OCI-LY7 (cell line): ENCODE results near the gene SCFD2. TPM values are rescaled to one million over a fixed set of nuclear protein-coding genes. Genes with fewer than 3 reads are reported as not detected.
A peak's percentile ranks its signal among the peaks of the same experiment; 100 is the strongest.
"Not testable (repeated sequence)": the region's sequence is repeated elsewhere in the genome, so short reads cannot be mapped to it uniquely, and the experiment has no call there.

ENCODE experiments used
- BruUV-seq: library from RNA; stranded (reverse); fragments of 400-500 nt; replicated peaks from 2 replicates; lab custom pipeline; 2021; lab: Mats Ljungman, UMichigan
- CTCF ChIA-PET: fragments of 300-600 bp; sonication (Branson Sonifier 250); formaldehyde crosslinking; loops from one replicate; lab custom pipeline; 2022; ENCODE audit warnings: antibody characterized with exemption; ENCODE audit not compliant: unreplicated experiment; lab: Charles Lee
- POLR2A ChIA-PET: fragments of 300-600 bp; sonication (Branson Sonifier 250); formaldehyde crosslinking; loops from one replicate; lab custom pipeline; 2022; ENCODE audit warnings: antibody characterized with exemption; lab: Charles Lee
- DNase-seq: peaks from one replicate; pipeline ENCODE4 v3.0.0-alpha.2; 2015; ENCODE audit warnings: low spot score
- H2AFZ ChIP-seq: fragments of 200-600 bp; sonication (generic), shearing (Covaris generic); 2 replicates; pipeline ENCODE4 v1.6.1; 2014; ENCODE audit warnings: mild to moderate bottlenecking, antibody characterized with exemption, low read length, moderate library complexity
- H3K27ac ChIP-seq: fragments of 200-600 bp; sonication (generic); 2 replicates; pipeline ENCODE4 v1.5.1; 2014; ENCODE audit warnings: mixed run types, low read depth, mild to moderate bottlenecking, moderate library complexity, low read length, inconsistent platforms; ENCODE audit not compliant: poor library complexity, severe bottlenecking
- H3K36me3 ChIP-seq: fragments of 200-600 bp; sonication (generic); 2 replicates; pipeline ENCODE4 v1.6.1; 2014; ENCODE audit warnings: mild to moderate bottlenecking, antibody characterized with exemption, low read length, moderate library complexity, mixed read lengths; ENCODE audit not compliant: insufficient read depth
- H3K4me1 ChIP-seq: fragments of 200-600 bp; sonication (generic); 2 replicates; pipeline ENCODE4 v1.5.1; 2014; ENCODE audit warnings: mild to moderate bottlenecking, low read length; ENCODE audit not compliant: insufficient read depth, poor library complexity, severe bottlenecking
- H3K4me2 ChIP-seq: fragments of 200-600 bp; sonication (generic); 2 replicates; pipeline ENCODE4 v1.6.1; 2014; ENCODE audit warnings: mild to moderate bottlenecking, low read length
- H3K4me3 ChIP-seq: fragments of 200-600 bp; sonication (generic); 2 replicates; pipeline ENCODE4 v1.5.1; 2014; ENCODE audit warnings: mild to moderate bottlenecking, low read depth, low read length; ENCODE audit not compliant: poor library complexity, severe bottlenecking
- H3K79me2 ChIP-seq: fragments of 200-600 bp; sonication (generic); 2 replicates; pipeline ENCODE4 v1.6.1; 2016; ENCODE audit warnings: low read depth, mild to moderate bottlenecking, low read length, moderate library complexity, mixed read lengths; ENCODE audit not compliant: insufficient read depth
- H3K9me2 ChIP-seq: fragments of 200-600 bp; sonication (generic); 2 replicates; pipeline ENCODE4 v1.6.1; 2016; ENCODE audit warnings: mild to moderate bottlenecking, low read length, mixed read lengths; ENCODE audit not compliant: insufficient read depth
- H3K9me3 ChIP-seq: fragments of 200-600 bp; sonication (generic); 2 replicates; pipeline ENCODE4 v1.6.1; 2014; ENCODE audit warnings: mild to moderate bottlenecking, mixed run types, low read length, mixed read lengths
- H4K20me1 ChIP-seq: fragments of 200-600 bp; sonication (generic); 2 replicates; pipeline ENCODE4 v1.6.1; 2014; ENCODE audit warnings: mild to moderate bottlenecking, antibody characterized with exemption, low read length, moderate library complexity, mixed read lengths; ENCODE audit not compliant: insufficient read depth
- CTCF ChIP-seq: fragments of 200-600 bp; sonication (generic); conservative IDR thresholded peaks from 2 replicates; pipeline ENCODE4 v1.5.1; 2014; ENCODE audit warnings: mild to moderate bottlenecking, antibody characterized with exemption, low read length, moderate library complexity, mixed read lengths
- EZH2phosphoT487 ChIP-seq: fragments of 200-600 bp; sonication (generic); IDR thresholded peaks from 2 replicates; pipeline ENCODE4 v1.6.1; 2018; ENCODE audit warnings: low read depth, borderline replicate concordance, mild to moderate bottlenecking, mixed run types, antibody characterized with exemption, low read length, moderate library complexity, mixed read lengths
- intact Hi-C: fragments of 100-400 bp; cut with micrococcal nuclease; formaldehyde crosslinking; loops from one replicate; pipeline ENCODE4 v1.10.0; 2022; ENCODE audit not compliant: unreplicated experiment
- total RNA-seq, 2 experiments: library from RNA; depleted of rRNA in 1 of 2; stranded (reverse); fragments of >200 nt in 1 of 2; shearing (Covaris generic) in 1 of 2; gene quantifications; 2 replicates each; pipeline ENCODE4 v1.2.3, GENCODE V29; 2014 to 2022

The SCFD2 gene
- total RNA-seq, 2 experiments from 2014 or later: 27.2 to 52.0 TPM

- POLR2A ChIA-PET: no interaction called here
- Histone ChIP-seq H4K20me1 (no peaks in the 10 kb centered on the region), H3K27ac (no peak overlapping the region), H2AFZ (no peak overlapping the region), H3K79me2 (no peaks in the 10 kb centered on the region), H3K36me3 (no peaks in the 10 kb centered on the region), H3K4me2 (no peak overlapping the region), H3K4me3 (no peak overlapping the region), H3K9me2 (no peaks in the 10 kb centered on the region), H3K9me3 (no peaks in the 10 kb centered on the region), H3K4me1 (no peaks in the 10 kb centered on the region)
- CTCF ChIA-PET: no interaction called here
- no peak for DNase-seq
- BruUV-seq: no TSS peak
- intact Hi-C loops: no loop called here
- no peak for TF ChIP-seq EZH2phosphoT487
- no peak for TF ChIP-seq CTCF
Measured at GRCh38 chr4:53039741-53040458, 326.0 kb downstream of the SCFD2 start.

GRCh38 chr4:53037892-53038291 is 328.0 kb downstream of the SCFD2 start:
- H3K27ac ChIP-seq: no peak overlapping the region
- intact Hi-C loops: no loop called here
- H2AFZ ChIP-seq: no peak overlapping the region
- H3K9me3 ChIP-seq: no peaks in the 10 kb centered on the region
- TF ChIP-seq CTCF (no peak), EZH2phosphoT487 (no peak)
- peaks cover 1% of the 10 kb centered on the region for H3K4me1 ChIP-seq
- H3K4me2 ChIP-seq: no peak overlapping the region
- H3K9me2 ChIP-seq: no peaks in the 10 kb centered on the region
- no peaks in the 10 kb centered on the region for H4K20me1 ChIP-seq
- H3K79me2 ChIP-seq: no peaks in the 10 kb centered on the region
- no peak overlapping the region for H3K4me3 ChIP-seq
- ChIA-PET POLR2A (interaction anchor here (0.6 kb wide), 1 partner anchor 723 kb away, joined by 4 read pairs; no protein-coding TSS in a partner anchor), CTCF (no interaction called here)
- no TSS peak for BruUV-seq
- H3K36me3 ChIP-seq: no peaks in the 10 kb centered on the region
- no peak for DNase-seq

GRCh38 chr4:53032908-53033307 is 333.0 kb downstream of the SCFD2 start:
- H2AFZ ChIP-seq, H3K4me3 ChIP-seq, DNase-seq, POLR2A ChIA-PET, H3K9me3 ChIP-seq, BruUV-seq, CTCF ChIA-PET, H3K9me2 ChIP-seq, H3K27ac ChIP-seq, H3K4me1 ChIP-seq, H3K79me2 ChIP-seq, H3K36me3 ChIP-seq, H4K20me1 ChIP-seq, intact Hi-C loops: not testable (repeated sequence)
- H3K4me2 ChIP-seq: 0 out of 2 replicates have a peak overlapping the region, but pooled peaks have one; percentile 3
